GM19328 (cell line): ENCODE results near the gene FLAD1.

Experiments used
- ATAC-seq: cut with Tn5 transposase; IDR thresholded peaks from one replicate; pipeline ENCODE4 v1.9.1; 2021; ENCODE audit warnings: mild to moderate bottlenecking, moderate library complexity; ENCODE audit not compliant: unreplicated experiment

FLAD1 gene

DNA sequence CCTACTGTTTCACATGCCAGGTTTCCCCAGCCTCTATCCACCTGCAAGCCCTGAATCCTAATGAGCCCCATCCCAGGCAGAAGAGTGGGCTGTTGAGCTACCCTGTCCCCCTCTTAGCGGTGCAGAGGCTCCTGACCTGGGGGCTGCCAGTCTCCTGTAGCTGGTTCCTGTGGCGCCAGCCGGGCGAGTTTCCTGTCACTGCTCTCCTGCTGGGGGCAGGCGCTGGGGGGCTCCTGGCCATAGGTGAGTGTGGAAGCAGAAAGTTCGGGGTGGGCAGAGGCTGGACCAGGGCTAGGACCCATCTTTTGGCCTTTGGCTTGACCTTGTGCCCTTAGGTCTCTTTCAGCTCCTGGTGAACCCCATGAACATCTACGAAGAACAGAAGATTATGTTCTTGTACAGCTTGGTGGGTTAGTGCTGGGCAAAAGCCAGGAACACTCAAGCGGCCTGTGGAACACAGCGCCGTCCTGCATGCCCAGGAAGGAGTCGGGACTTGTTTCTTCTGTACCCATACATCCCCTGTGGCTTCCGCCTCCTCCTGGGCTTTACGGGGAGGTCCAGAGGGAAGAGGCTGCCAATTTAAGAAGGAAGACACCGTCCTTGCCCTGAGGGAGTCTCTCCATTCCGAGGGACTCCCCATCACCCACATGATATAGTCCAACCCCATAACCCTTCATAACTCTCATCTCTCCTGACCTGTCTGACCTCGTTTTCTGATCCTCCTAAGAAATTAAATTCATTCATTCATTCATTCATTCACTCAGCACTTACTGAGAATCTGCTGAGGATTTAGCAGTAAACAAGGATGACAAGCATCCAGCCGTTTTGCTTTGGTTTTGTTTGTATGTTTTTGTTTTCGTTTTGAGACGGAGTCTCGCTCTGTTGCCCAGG is 51.4 kb downstream of the FLAD1 start:
- ATAC-seq, result no peak

DNA sequence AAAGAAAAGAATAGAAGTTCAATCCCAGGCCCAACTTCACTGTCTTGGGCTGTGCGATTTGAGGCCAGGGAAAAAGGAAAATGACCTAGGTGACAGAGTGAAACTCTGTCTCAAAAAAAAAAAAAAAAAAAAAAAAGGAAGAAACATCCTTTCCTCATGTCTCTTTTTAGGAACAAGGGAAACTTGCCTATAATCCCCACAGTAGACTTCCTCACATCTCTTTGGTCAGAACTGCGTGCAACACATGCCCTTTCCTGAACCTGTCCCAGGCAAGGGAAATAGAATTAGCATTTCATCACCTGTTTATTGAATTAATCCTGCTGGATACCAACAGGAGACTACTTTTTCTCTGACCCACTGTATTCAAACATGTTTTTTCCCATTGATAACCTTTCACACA is 52.8 kb downstream of the FLAD1 start:
- no peak for ATAC-seq

- ATAC-seq, result no peak
These were observed 53.9 kb downstream of the FLAD1 start for GRCh38 chr1:155037043-155037442.

DNA sequence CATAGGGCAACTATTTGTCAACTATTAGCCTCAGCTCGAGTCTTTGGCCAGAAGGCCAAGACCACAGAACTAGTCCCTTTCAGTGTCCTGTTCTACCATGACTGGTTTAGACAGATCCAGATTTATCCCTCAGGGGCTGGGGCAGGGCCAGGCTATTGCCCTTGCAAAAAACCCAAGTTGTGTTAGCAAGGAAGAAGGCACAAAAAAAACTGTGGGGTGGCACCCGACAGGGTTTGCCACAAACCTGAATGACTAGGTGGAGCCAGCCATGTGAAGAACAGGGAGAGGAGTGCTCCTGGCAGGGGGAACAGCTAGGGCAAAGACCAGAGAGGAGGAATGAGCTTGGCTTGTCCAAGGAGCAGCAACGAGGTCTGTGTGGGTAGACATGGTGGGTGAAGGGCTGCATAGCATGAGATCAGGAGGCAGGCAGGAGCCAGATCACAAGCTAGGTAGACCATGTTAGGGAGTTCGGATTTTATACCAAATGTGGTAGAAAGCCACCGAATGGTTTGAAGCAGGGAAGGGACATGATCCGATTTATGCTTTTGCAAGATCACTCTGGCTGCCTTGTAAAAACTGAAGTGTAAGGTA is 54.8 kb downstream of the FLAD1 start:
- ATAC-seq, result no peak

DNA sequence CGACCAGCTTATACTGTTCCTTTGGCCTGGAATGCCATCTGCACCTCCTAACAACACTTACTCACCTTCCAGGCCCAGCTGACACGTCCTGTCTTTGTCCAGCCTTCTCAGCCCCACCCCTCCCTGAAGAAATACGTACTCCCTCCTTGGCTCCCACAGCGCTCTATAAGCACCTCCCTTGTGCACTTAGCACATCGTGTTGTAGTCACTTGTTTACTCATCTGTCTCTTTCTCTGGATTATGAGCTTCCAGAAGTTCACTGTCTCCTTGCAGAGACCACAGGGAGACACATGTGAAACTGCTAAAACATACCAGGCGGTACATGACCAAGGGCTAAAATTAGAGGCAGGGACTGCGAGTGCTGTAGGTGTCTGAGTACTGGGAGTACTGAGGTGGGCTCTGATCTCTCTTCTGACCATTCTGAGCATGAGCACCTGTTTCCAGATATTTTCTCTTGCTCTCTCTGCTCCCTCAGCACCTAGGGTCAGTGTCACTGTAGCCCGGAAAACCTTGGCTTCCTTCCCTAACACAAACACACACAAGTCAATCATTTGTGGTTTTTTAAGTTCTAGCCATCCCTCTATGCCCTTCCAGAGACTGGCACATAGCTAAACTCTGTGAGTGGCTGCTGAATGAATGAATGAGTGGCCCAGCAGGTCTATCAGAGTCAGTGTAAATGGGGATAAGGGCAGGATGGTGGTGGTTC is 55.6 kb downstream of the FLAD1 start:
- ATAC-seq, result no peak

- no peak for ATAC-seq
These were observed 56.1 kb downstream of the FLAD1 start for GRCh38 chr1:155039308-155039669.

- no peak for ATAC-seq
These were observed 57.4 kb downstream of the FLAD1 start for GRCh38 chr1:155040358-155041093.
